ENCODE results near the gene GOLGA5. TPM values are rescaled to one million over a fixed set of nuclear protein-coding genes. Genes with fewer than 3 reads are reported as not detected.
"Not testable (repeated sequence)": the region's sequence is repeated elsewhere in the genome, so short reads cannot be mapped to it uniquely, and the experiment has no call there.

GOLGA5 gene
- total RNA-seq, 1 donor from 2014 or later = 26.4 TPM

GRCh38 chr14:92759300-92759678 is 34.8 kb upstream of the GOLGA5 start:
- Mint-ChIP-seq H3K27me3 (ENCODE audit: unreplicated experiment) (peaks cover 3% of the 10 kb centered on the region), H3K27ac (ENCODE audit: unreplicated experiment) (no peak overlapping the region), H3K36me3 (ENCODE audit: low read depth, unreplicated experiment) (no peaks in the 10 kb centered on the region), H3K9me3 (ENCODE audit: unreplicated experiment) (no peaks in the 10 kb centered on the region), H3K4me3 (ENCODE audit: unreplicated experiment) (no peak overlapping the region), H3K4me1 (ENCODE audit: unreplicated experiment) (peaks cover 10% of the 10 kb centered on the region)
- no peak for DNase-seq (ENCODE audit: low spot score)
- TF ChIP-seq CTCF (IDR thresholded peaks at IDR 0.05; ENCODE audit: unreplicated experiment) = no peak

- no peak for DNase-seq (ENCODE audit: low spot score)
- Mint-ChIP-seq H3K9me3 (ENCODE audit: unreplicated experiment) (no peaks in the 10 kb centered on the region), H3K4me1 (ENCODE audit: unreplicated experiment) (peaks cover 9% of the 10 kb centered on the region), H3K36me3 (ENCODE audit: low read depth, unreplicated experiment) (no peaks in the 10 kb centered on the region), H3K4me3 (ENCODE audit: unreplicated experiment) (no peak overlapping the region), H3K27ac (ENCODE audit: unreplicated experiment) (no peak overlapping the region), H3K27me3 (ENCODE audit: unreplicated experiment) (peaks cover 3% of the 10 kb centered on the region)
- no peak for TF ChIP-seq CTCF (IDR thresholded peaks at IDR 0.05; ENCODE audit: unreplicated experiment)
These were observed 34.2 kb upstream of the GOLGA5 start for GRCh38 chr14:92759679-92760523.

- Mint-ChIP-seq H3K27ac (ENCODE audit: unreplicated experiment) (no peak overlapping the region), H3K4me1 (ENCODE audit: unreplicated experiment) (peaks cover 4% of the 10 kb centered on the region)
These were observed 33.6 kb upstream of the GOLGA5 start for GRCh38 chr14:92760524-92760805.

GRCh38 chr14:92763666-92764631 is 30.2 kb upstream of the GOLGA5 start:
- not testable (repeated sequence) for DNase-seq (ENCODE audit: low spot score); H3K36me3 Mint-ChIP-seq (ENCODE audit: low read depth, unreplicated experiment); H3K27ac Mint-ChIP-seq (ENCODE audit: unreplicated experiment); H3K4me3 Mint-ChIP-seq (ENCODE audit: unreplicated experiment); H3K9me3 Mint-ChIP-seq (ENCODE audit: unreplicated experiment); H3K27me3 Mint-ChIP-seq (ENCODE audit: unreplicated experiment); H3K4me1 Mint-ChIP-seq (ENCODE audit: unreplicated experiment)

More at GRCh38 chr14:92760524-92760805, 33.6 kb upstream of the GOLGA5 start:
- no peak for DNase-seq (ENCODE audit: low spot score)
- H3K4me3 Mint-ChIP-seq (ENCODE audit: unreplicated experiment) = no peak overlapping the region
- TF ChIP-seq CTCF (IDR thresholded peaks at IDR 0.05; ENCODE audit: unreplicated experiment) = no peak
- no peaks in the 10 kb centered on the region for H3K9me3 Mint-ChIP-seq (ENCODE audit: unreplicated experiment)
- H3K27me3 Mint-ChIP-seq (ENCODE audit: unreplicated experiment) = peaks cover 3% of the 10 kb centered on the region
- no peaks in the 10 kb centered on the region for H3K36me3 Mint-ChIP-seq (ENCODE audit: low read depth, unreplicated experiment)

- not testable (repeated sequence) for DNase-seq (ENCODE audit: low spot score); H3K9me3 Mint-ChIP-seq (ENCODE audit: unreplicated experiment); H3K36me3 Mint-ChIP-seq (ENCODE audit: low read depth, unreplicated experiment); H3K4me1 Mint-ChIP-seq (ENCODE audit: unreplicated experiment); H3K27ac Mint-ChIP-seq (ENCODE audit: unreplicated experiment); H3K27me3 Mint-ChIP-seq (ENCODE audit: unreplicated experiment); H3K4me3 Mint-ChIP-seq (ENCODE audit: unreplicated experiment)
These were observed 25.9 kb upstream of the GOLGA5 start for GRCh38 chr14:92768236-92768635.
